Colon (tissue), 2 donors: ENCODE results near the gene FOXQ1.
"Not testable (repeated sequence)": the region's sequence is repeated elsewhere in the genome, so short reads cannot be mapped to it uniquely, and the experiment has no call there.

ENCODE experiments used
- FAIRE-seq: peaks from 2 replicates; lab custom pipeline; 2012; peaks lifted over from hg19 to GRCh38; lab: Jason Lieb, UNC
- donor health status: control.
- donor health status: control.

The FOXQ1 gene

DNA sequence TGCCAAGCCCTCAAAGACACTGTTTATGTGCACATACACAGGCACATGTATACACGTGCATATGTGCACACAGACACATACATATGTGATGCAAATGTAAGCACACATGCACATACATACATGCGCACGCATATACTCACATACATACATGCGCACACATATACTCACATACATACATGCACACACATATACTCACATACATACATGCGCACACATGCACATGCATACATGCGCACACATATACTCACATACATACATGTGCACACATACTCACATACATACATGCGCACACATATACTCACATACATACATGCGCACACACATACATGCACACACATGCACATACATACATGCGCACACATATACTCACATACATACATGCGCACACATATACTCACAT is 20.5 kb upstream of the FOXQ1 start:
- FAIRE-seq: no peak

DNA sequence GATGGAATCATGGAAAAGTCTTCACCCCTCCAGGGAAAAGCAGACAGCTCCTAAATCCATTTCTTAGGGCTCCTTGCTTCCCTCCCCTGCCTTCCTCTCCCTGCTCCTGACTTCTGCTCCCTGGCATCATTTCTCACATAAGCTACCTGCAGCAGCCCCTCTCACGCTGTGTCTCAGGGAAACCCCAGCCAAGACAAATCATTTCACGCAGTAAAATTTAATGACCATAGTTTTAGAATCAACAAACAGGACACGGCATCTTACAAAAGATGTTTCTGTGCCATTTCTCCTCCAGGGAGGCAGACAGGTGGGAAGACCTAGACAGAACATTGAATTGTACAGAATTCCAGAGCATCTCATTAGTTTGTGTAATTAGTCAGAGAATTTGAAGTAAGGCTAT is 16.5 kb upstream of the FOXQ1 start:
- no peak for FAIRE-seq

DNA sequence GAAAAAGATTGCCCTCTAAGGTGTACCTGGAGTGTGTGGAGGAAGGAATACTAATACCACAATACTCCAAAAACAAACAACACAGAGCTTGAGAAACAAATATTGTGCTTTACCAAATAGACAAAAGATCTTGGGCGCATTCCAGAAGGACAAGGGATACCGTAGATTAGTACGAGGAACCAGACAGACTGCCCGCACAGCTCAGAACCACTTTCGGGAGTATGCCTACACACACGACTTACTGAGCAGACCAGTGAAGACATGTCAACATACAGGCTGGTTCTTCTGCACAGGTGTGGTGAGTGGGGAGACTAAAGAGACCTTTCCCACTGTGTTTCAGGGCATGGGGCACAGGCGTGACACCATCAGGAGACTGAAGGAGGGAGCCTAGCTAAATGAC is 15.8 kb upstream of the FOXQ1 start:
- no peak for FAIRE-seq

DNA sequence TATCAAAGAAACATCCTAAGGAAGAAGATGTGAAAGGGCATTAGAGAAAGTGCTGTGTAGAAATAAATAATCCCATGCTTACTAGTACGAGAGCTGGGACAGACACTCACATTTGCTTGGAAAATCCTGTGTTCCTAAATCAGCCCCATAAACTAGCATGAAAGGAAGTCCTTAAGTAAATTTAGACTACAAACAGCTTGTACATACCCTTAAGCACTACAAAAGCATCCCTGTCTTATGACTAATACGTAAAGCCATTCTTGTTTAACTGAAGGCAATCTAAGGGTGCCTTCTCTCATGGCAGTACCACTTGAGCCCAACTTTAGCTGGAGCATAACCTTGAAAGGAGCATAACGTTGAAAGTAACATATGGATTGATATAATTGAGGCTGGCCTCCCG is 15.4 kb upstream of the FOXQ1 start:
- FAIRE-seq: no peak

DNA sequence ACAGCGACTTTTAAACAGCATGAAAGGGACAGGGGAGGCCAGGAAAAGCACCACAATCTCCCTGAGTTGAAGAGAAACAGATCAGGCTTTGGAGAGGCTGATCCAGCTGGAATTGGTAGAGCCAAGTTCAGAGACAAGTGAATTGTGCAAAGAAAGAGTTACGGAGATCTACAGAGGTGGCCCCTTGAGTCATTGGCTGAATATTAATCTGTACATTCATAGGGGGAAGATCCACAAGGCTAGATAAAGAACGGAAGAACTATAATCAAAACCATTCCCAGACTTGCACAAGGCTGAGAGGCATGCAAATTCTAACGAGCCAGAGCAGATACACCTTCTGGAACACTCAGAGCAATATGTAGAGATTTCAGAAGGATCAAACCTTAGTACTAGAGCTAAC is 14.2 kb upstream of the FOXQ1 start:
- FAIRE-seq: no peak

DNA sequence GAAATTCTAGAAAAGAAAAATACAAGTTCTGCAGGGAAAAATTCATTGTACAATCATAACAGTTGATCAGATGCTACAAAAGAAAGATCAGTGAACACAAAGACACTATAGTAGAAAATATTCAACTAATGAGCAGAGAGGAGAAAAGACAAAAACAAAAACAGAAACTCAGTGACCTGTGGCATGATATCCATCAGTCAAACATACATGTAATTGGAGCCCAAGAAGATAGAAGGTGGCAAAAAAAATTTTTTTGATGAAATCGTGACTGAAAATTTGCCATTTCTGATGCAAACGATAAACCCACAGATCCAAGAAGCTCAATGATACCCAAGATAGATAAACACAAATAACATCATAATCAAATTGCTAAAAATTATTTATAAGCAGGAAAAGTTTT is 13.1 kb upstream of the FOXQ1 start:
- no peak for FAIRE-seq

DNA sequence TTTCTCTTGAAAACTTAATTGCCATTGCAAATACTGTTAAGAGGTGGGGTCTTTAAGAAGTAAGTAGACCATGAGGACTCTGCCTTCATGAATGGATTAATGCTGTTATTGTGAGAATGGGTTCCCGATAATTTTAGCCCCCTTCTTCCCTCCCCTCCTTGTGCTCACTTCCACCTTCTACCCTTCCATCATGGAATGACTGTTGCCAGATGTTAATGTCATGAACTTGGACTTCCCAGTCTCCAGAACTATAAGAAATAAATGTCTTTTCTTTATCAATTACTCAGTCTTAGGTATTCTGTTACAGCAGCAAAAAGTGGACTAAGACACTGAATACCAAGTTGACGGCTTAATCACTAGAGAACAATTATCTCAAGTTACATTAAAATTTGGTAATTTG is 5.8 kb upstream of the FOXQ1 start:
- no peak for FAIRE-seq

DNA sequence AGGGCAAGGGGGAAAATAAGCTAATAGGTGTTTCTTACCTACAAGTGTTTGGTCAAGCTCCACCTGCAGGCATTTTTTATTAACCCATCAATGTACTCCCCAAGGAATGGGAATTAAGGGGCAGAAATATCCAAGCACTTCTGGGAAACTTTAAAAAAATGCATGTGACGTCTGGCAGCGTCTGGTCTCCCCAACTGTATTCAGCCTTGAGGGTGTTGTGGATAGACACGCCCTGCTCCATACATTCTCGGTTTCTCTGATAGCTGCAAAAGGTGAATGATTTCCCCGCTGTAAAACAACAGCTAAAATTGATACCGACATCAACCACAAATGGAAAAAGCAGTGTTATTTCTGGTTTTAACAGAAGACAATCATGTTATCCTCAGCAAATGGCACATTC is 2.5 kb upstream of the FOXQ1 start:
- FAIRE-seq: no peak

DNA sequence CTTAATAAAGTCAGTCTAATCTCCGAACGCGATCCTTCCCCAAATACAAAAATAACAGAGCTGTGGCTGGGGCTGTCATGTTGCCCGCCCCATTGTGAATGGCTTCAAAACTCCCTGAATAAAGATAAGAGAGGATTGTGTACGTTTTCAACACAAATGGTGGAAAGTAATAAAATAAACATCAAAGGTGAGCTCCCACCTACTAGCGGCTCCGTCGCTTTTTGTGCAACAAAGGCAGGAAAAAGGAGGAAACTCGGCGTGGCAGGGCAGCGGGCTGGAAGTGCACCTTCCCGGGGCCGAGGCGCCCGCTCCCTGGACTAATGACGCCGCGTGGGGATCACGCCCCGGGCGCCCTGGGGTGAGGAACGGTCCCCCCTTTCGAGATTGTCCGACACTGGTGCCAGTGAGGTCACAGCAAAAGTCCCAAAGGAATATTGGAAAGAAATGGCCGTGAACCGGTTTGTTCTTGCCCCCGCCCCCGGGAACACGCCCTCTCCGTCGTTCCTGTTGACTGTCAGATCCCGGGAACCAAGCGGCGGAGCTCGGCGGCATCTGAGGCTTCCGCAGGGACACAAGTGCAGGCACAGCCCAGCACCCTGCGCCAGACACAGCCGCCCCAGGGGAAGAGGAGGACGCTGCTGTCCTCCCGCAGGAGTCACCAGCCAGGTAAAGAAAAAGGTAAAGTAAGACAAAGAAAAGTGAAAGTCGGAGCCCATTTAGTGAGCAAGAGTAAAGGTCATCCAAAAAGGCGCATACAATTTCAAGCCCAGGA is 1.1 kb upstream of the FOXQ1 start:
- FAIRE-seq: no peak

DNA sequence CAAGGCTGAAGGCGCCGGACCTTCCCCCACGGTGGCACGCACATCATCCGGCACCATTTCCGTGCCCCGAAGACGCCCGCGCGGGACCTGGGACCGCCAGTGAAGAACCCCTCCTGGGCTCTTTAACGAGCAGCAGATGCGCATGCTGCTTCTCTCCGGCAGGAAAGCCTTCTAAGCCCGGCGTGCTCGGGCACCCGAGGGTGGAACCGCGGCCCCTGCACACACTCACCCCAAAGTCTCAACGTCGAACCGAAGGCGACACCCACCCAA is 240 bp downstream of the FOXQ1 start:
- FAIRE-seq: no peak

DNA sequence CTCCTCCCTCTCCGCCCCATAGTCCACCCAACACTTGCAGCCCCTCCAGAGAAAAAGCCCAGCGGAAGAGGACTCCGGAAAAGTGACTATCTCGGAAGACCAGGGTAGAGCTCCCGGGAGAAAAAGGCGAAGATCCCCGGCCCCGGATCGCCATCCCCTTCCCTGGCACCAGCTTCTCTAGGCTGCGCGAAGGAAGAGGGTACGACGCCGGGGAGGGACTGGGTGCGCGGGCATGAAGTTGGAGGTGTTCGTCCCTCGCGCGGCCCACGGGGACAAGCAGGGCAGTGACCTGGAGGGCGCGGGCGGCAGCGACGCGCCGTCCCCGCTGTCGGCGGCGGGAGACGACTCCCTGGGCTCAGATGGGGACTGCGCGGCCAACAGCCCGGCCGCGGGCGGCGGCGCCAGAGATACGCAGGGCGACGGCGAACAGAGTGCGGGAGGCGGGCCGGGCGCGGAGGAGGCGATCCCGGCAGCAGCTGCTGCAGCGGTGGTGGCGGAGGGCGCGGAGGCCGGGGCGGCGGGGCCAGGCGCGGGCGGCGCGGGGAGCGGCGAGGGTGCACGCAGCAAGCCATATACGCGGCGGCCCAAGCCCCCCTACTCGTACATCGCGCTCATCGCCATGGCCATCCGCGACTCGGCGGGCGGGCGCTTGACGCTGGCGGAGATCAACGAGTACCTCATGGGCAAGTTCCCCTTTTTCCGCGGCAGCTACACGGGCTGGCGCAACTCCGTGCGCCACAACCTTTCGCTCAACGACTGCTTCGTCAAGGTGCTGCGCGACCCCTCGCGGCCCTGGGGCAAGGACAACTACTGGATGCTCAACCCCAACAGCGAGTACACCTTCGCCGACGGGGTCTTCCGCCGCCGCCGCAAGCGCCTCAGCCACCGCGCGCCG is 822 bp downstream of the FOXQ1 start:
- FAIRE-seq: no peak

DNA sequence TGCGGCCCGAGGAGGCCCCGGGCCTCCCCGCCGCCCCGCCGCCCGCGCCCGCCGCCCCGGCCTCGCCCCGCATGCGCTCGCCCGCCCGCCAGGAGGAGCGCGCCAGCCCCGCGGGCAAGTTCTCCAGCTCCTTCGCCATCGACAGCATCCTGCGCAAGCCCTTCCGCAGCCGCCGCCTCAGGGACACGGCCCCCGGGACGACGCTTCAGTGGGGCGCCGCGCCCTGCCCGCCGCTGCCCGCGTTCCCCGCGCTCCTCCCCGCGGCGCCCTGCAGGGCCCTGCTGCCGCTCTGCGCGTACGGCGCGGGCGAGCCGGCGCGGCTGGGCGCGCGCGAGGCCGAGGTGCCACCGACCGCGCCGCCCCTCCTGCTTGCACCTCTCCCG is 1.5 kb downstream of the FOXQ1 start:
- FAIRE-seq: no peak

DNA sequence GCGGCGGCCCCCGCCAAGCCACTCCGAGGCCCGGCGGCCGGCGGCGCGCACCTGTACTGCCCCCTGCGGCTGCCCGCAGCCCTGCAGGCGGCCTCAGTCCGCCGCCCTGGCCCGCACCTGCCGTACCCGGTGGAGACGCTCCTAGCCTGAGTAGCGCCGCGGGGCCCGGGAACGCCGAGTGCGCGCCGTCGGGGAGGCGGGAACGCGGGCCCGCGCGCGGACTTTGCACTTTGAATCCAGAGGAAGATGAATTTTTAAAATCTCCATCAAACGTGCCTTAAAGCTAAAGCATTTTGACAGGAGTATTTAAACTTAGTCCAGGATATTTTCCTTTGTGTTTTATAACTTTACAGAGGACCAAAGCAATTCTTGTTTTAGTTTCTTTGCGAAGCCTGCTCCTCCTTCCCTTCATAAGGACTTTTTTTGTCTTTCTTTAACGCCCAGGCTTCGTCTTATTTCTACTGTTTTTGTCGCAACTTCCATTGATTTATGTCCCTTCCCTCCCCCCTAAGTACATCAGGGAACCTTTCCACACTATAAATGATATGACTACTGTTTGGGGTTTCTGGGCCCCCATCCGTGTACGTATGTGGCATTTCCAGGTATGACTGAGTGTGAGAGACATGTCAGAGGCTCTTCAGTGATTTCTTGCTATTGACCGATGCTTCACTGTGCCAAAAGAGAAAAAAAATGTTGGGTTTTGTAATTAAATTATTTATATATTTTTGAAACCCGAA is 2.0 kb downstream of the FOXQ1 start:
- FAIRE-seq: no peak

DNA sequence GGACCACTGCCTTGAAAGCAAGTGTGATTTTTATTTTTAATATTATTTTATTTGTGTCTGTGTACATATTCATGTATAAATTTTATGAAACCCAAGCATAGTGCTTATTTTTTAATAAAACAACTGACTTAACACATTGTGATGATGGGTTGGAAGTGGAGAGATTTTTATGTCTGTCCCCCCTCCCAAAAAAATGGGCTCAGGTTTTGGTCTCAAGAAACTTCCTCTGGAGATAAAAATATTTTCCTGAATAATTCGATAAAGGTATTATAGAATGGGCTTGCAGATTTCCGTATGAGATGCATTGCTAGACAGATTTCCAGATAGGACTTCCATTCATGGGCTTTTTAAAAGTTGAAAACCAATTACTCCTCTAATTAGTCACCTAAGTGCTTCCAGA is 2.7 kb downstream of the FOXQ1 start:
- FAIRE-seq: no peak

DNA sequence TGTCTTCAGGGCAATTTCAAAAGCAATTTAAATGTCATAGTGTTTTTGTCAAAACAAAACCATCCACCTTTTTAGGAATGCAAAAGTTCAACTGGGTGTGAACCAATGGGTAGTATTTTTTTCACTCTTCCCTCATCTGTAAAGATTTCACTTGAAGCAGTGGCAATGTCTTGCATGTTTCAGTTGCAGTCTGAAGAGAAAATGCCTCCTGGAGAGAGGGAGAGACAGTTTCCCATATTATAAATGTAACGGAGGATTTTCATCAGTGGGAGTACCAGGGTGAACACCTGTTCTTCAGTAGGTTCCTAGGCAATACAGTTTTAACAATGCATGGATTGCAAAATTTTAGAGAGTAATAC is 3.3 kb downstream of the FOXQ1 start:
- no peak for FAIRE-seq

DNA sequence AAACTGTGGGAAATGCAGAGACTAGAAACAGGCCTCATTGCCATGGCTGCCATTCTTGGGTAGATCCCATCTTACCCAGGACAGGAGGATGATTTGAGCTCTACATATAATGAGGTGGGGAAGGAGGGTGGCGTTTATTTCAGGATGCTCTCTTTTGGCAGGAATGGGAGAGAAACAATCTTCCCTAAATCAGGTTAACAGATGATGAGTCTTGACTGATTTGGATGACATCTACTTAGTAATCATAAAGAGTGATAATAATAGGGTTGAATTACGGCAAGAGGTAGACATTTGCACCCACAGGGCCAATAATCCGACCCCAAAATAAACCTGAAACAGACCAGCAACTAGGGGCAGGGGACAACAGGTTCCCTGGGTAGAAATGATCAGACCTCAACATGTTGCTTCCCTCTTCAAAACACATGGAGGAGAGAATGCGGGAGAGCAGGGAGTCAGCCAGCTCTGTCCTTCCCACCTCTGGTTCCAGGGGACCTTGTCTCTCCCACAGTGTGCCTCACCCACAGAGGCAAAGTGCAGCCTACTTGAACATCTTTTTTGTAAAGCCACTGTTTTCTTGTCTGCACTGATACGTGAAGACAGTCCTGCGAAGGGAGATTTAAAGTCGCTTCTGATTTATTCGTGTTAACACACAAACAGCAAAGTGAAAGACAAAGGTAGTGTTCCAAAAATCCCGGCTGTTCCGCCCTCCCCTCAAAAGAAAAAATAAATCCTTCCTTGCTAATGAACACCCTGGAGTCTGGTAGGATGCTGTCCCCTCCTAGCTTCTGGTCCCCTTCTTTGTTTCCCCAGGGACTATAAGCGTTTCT is 3.9 kb downstream of the FOXQ1 start:
- FAIRE-seq: no peak

DNA sequence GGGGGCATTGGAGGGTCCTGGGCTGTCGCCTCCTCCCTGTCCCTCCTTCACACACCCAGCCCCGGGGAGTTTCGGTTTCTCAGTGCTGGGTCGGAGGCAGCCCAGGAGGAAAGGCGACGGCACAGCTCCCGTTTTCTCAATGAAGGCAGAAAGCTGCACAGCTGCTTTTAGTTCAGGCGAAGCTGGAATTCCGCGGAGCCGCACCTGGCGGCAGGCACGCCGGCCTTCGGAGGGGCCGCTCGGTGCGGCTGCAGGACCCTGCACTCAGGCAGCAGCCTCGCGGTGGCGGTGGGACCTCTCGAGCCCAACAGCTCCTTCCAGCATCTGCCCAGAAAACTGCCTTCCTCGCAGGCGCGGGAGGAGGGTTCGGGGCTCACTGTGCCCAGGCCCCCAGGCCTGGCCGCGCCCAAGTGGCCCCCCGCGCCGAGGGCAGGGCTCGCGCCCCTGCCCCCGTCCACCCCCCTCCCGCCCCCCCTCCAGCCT is 4.6 kb downstream of the FOXQ1 start:
- no peak for FAIRE-seq

DNA sequence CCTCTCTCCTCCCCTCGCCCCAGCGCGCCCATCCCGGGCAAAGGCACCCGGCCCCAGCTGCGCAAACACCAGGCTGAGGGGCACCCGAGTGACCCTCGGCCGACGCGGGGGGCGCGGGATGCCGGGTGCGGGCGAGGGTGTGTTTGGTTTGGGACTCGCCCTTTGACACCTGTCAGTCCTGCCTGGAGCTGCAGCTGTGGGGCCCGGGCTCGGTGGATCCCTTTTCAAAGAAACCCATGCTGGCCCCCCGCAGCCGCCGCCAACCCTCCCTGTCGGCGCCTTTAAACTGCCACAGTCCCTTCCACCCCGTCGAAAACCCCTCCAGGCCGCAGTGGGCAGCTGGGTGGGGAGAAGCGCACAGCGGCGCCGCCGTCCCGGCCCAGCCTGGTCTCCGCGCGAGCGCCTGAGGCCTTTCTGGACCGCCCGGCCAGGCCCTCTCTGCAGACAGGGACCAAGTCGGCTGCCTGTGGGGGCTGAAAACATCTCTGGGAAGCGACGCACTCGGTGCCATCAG is 5.5 kb downstream of the FOXQ1 start:
- no peak for FAIRE-seq

DNA sequence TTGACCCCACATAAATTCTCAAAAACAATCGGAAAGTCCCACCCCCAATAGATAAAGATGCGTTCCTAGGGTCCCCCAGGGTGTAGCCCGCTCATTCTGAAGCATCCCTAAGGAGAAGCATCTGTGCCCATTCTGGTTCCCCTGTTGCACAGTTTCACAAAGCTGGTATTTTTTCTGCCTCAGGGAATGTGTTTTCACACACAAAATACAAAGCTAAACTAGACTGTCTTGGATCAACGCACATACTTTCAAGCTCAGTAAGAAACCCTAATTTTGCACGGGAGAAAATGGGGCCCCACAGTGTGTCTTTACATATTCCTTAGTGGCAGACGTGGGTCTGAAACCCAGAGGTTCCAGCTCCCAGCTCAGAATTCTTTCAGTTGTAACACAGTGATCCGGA is 6.1 kb downstream of the FOXQ1 start:
- FAIRE-seq: no peak

DNA sequence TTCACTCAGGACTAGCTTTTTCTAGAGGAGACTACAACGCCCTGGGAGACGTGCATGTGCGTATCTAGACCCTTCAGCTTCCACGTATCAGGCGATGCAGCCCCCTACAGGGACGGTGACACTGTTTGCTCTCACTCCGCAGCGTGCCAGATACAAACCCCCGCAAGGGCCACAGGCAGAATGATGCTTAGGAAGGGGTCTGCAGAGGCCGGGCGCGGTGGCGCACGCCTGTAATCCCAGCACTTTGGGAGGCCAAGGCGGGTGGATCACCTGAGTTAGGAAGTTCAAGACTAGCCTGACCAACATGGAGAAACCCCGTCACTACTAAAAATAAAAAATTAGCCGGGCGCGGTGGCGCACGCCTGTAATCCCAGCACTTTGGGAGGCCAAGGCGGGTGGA is 6.7 kb downstream of the FOXQ1 start:
- not testable (repeated sequence) for FAIRE-seq

DNA sequence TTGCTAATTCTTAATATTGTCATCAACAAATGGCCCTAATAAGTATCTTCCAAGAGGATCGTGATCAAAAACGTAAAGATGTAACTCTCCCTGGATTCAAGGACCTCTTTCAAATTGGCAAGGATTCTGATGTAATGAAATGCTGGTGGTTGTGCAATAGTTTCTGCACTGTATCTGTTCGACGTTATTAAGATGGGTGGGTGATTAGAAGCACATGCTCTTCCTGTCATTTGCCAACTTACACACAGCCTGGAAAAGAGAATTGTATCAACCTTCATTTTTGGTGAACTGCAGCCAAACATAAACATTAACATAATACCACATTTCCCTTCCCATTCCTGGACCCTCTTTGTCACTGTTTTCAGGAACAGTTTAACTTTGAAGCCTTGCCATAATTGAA is 9.8 kb downstream of the FOXQ1 start:
- no peak for FAIRE-seq

DNA sequence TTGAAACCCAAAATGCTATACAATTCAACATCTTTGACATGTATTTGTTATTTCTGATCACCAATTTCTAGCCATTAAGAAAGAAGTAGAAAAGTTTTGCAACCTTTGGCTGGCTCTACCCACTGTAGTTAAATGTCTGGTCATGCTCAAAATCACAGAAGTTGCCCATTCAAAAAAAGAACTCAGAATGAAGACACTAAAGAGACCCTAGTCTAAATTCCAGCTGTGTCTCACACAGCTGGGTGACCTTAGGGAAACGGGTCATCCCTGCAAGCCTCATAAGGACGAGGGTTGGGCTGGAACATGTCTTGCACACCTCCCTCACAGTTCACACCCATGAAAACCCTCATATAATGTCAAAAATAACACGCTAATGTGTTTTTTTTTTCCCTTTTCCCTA is 10.3 kb downstream of the FOXQ1 start:
- no peak for FAIRE-seq
